ENCODE data around the gene TAF1B.

TAF1B gene

GRCh38 chr2:9808334-9809063 is 34.8 kb upstream of the TAF1B start:
- no peak for DNase-seq

GRCh38 chr2:9809064-9809356 is 34.3 kb upstream of the TAF1B start:
- no peak for DNase-seq

DNA sequence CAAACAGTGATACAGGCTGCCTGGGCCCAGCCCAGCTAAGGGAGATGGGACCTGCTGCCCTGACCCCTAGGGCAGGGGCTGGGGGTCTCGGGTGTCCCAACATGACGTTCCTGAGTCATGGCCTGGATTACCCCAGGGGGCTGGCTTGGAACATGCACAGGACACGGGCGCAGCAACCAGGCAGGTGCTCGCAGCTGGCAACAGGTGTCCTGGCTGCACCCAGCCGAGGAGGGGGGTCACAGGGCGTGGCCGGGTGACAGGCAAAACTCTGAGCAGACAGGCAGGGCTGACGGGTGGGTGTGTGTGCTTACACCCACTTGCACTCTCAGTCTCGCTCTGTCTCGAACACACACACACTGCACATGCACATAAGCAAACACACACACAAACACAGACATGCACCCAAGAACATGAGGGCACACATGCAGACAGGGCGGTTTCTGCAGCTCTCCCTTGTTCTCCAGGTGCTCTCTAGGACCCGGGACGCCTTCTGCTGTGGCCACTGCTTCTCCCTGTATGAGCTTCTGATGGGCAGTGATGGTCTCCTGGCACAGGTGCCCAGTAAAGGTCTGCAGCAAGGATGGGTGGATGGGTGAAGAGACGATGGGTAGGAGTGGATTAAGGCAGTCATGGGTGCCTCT is 33.7 kb upstream of the TAF1B start:
- no peak for DNase-seq

DNA sequence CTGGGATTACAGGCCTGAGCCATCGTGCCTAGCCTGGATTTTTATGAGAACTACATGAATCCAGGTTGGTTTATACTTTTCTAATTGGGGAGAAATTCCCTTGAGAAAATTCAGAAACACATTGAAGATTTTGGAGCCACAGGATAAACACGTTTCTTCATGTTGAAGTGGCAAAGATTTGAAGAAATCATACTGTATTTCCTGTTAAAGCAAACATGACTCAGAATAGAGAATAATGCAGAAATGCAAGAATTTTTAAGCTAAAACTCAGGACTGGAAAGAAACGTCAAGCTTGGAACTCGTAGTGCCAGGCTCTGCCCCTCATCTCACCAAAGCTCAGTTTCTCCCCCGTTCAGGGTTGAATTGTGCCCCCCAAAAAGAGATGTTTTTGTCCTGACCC is 32.1 kb upstream of the TAF1B start:
- DNase-seq, result no peak

- DNase-seq, result no peak
These were observed 31.4 kb upstream of the TAF1B start for GRCh38 chr2:9811679-9812511.

DNA sequence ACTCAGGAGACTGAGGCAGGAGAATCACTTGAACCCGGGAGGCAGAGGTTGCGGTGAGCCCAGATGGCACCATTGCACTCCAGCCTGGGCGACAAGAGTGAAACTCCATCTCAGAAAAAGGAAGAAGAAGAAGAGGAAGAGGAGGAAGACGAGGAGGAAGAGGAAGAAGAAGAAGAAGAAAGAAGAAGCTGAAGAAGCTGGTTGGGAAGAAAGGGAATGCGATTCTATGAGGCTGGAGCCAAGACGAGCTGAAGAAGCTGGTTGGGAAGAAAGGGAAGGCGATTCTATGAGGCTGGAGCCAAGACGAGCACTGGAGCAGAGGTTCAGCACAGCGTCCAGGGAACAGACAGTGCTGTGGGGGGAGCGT is 30.3 kb upstream of the TAF1B start:
- no peak for DNase-seq

DNA sequence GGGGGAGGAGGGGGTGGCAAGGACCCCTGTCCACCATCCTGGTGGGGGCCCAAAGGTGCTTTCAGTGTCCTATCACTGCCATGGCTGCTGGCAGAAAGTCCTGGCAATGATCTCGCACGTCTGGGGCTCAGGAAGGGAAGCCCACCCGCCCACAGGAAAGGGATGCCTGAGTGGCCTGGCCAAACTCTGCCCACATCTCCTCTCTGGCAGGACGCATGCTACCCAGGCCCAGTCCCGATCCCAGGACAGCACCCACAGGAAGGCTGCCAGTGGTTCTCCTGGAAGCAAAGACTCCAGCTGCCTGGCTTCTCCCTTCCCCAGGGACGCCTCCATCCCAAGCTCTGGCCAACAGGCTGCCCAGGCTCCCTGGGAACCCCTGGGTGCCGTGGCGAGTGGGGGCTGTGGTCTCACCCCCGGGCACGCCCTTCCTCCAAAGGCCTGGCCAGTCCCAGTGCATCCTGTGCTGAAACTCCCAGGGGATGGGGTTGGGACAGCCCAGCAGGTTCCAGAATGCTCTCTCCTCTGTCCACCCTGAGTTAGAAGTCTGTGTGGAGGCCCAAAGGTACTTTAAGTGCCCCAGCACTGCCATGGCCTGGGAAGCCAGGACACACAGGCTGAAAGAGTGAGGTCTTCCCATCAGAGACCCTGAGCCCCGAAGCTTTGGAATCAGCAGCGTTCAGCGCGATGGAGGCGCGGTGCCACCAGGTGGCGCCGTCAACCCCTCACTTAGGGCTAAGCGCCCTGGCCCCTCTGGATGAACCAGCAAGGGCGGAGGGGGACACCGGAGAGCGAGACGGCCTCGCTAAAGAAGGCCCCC is 29.8 kb upstream of the TAF1B start:
- peak; percentile 74 for DNase-seq

DNA sequence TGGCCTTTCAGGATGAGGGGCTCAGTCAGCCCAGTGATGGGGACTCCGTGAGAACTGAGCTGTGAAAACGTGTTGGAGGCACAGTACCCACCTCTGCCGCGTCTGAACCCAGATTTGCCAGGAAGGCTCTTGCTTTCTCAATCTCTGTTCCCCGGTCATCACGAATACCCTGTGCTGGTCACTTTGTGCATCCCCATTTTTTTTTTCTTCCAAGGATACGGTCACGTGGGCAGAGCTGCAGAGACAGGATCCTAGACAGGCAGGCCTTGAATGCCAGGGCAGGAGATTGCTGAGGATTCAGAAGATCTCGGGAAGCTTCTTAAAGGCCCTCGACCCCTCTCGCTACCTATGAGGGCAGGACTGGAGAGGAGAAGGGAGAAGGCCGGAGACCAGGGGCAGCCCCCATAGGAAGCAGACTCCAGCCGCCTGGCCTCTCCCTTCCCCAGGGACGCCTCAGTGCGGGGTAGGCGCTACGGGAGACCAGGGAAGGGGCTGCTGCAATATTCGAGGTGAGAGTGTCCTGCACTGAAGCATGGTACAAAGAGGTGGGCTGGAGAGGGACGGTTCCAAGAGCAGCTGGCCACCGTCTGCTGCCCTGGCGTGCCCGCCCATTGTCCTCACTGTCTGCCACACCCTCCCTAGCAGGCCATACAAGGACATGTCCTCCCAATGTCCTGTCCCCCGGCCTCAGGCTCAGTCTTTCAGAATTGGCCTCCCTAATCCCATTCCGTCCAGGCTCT is 29.0 kb upstream of the TAF1B start:
- DNase-seq, result no peak

DNA sequence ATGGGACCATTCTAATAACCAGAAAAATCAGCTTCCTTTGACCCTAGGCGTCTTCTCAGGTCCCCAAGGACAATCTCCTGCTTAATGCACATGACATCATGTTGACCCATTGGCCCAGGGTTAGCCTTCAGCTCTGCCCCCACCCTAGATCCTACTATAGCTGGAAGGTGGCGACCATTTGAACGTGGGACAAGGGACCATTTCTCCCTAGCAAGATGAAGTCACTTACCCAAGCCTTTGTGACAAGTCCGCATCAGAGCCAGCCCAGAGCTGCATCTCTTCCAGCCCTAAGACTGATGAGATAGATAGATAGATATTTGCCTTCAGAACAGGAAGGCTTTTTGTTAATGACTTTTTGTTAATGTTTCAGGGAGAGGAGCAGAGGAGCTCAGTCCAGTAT is 28.2 kb upstream of the TAF1B start:
- DNase-seq, result no peak

DNA sequence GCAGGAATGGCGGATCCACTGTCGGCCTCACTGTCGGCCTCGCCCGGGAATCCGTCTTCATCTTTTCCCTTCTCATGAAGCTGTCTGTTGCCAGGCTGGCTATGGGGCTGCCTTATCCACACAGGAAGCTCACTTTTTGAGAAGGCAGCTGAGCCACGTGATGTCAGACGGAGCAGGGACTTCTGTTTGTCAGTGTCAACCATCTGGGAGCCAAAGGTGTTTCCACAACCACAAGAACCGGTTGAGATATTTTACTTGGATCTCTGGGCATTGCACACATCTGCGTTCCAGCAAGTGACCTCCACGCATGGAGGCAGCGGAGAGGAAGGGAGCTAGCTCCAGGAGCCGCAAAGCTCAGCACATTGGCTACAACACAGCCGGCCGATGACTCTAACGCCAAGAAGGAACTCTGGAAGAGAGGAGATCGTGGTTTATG is 27.4 kb upstream of the TAF1B start:
- DNase-seq, result no peak

GRCh38 chr2:9818097-9818496 is 25.2 kb upstream of the TAF1B start:
- DNase-seq, result no peak

- DNase-seq, result no peak
These were observed 23.7 kb upstream of the TAF1B start for GRCh38 chr2:9819551-9819950.

- no peak for DNase-seq
These were observed 23.0 kb upstream of the TAF1B start for GRCh38 chr2:9820020-9820973.

- no peak for DNase-seq
These were observed 21.3 kb upstream of the TAF1B start for GRCh38 chr2:9821805-9822445.

GRCh38 chr2:9824441-9824840 is 18.8 kb upstream of the TAF1B start:
- DNase-seq, result no peak

GRCh38 chr2:9824956-9825720 is 18.1 kb upstream of the TAF1B start:
- no peak for DNase-seq

DNA sequence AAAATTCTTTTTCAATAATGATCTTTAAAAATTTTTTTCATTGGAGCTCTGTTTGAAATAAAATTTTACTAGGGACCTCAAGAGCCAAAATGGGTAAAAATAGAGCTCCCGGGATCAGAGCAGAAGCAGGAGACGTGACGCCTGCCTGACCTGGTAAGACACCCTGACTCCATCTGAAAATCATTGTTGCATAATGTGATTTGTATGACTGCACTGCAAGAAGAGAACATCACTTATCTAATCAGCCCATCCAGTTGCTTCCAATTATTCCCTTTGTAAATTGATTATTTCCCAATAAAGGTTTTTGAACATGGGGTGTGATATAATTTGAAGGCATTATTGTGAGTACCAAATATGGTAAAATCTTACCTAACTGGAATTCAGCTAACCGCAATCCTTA is 17.1 kb upstream of the TAF1B start:
- no peak for DNase-seq

DNA sequence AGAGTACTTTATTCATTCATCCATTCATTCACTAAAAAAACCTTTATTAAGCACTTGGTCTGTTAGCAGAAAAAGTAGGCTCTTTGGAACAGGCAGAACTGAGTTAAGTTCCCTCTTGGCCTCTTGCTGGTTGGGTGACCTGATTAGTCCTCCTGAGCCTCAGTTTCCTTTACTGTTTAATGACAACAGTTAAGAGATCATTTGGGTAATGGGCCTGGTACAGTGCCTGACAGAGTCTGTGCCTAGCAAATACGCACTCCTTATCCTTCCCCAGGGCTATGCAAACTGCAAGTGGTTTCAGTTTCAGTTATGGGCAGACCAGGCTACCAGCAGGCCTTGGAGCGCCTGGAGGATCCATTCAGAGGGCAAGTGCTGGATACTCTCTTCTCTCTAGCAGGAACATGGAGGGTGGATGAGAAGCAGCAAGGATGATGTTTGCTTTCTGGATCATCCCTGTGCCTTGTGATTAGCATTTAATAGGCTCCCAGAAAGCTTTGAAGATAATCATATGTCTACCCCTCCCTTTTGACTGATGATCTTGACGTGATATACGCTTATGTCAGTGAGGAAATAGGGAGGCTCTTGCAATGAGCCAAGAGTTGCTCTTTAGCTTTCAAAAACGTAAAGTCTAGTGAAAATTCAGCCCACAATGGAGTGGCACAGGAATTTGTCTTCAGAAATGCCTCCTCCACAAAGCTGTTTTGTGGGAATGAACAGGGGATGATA is 12.4 kb upstream of the TAF1B start:
- DNase-seq, result no peak

DNA sequence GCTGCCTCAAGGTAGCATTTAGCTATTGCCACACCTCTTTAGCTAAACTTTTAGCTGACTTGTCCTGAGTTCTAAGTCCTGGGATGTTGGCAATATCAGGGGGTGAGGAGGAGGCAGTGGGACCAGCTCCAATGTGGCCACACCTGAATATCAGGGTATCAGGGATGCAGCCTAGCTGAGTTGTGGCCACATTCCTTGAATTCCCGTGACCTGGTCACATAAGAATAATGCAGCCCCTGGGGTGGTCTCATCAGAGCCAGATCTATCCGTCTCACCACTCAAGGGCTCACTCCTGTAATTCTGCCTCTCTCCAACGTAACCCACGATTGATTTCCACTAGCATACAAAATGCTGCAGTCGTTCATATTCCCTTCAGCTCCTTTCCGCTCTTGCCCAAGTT is 11.6 kb upstream of the TAF1B start:
- DNase-seq, result no peak
